K562 (cell line): ENCODE measurements around the gene ITPRIPL1. TPM values are rescaled to one million over a fixed set of nuclear protein-coding genes. Genes with fewer than 3 reads are reported as not detected.

ENCODE experiments used
- ELK1 ChIP-seq: sonication (generic); formaldehyde crosslinking; IDR thresholded peaks from 2 replicates; pipeline ENCODE4 v1.8.1; 2022; ENCODE audit warnings: missing genetic modification reagents
- FOXJ2 ChIP-seq: fragments of 200-800 bp; sonication (Bioruptor generic); IDR thresholded peaks from 2 replicates; pipeline ENCODE4 v1.6.1; 2016; ENCODE audit warnings: missing genetic modification characterization, missing compliant biosample characterization
- GATA2 ChIP-seq: sonication (generic); formaldehyde crosslinking; IDR thresholded peaks from 2 replicates; pipeline ENCODE4 v1.4.0; 2020; ENCODE audit warnings: mild to moderate bottlenecking, missing genetic modification reagents
- HCFC1 ChIP-seq: IDR thresholded peaks from 2 replicates; pipeline ENCODE4 v1.6.1; 2012; ENCODE audit warnings: low read depth, low read length, improper control_type of control experiment
- HIVEP1 ChIP-seq: fragments of 250-450 bp; sonication (Bioruptor Pico); IDR thresholded peaks from 2 replicates; pipeline ENCODE4 v1.4.0; 2020; ENCODE audit warnings: mild to moderate bottlenecking
- JUN ChIP-seq, 2 experiments: sonication (generic) in 1 of 2; formaldehyde crosslinking in 1 of 2; IDR thresholded peaks; 2 replicates each; pipeline versions ENCODE4 v1.6.1 to v1.8.0; 2012 to 2022; ENCODE audit warnings: borderline replicate concordance in 2 of 2, mild to moderate bottlenecking in 2 of 2, improper control_type of control experiment in 1 of 2, low read depth in 1 of 2, low read length in 1 of 2, missing genetic modification reagents in 1 of 2
- LEF1 ChIP-seq: fragments of 450-650 bp; IDR thresholded peaks from 2 replicates; pipeline ENCODE4 v1.6.1; 2016; ENCODE audit warnings: mild to moderate bottlenecking
- MAFF ChIP-seq: IDR thresholded peaks from 2 replicates; pipeline ENCODE4 v1.6.1; 2012; ENCODE audit warnings: low read length, improper control_type of control experiment
- MXI1 ChIP-seq: IDR thresholded peaks from 2 replicates; pipeline ENCODE4 v1.6.1; 2011; ENCODE audit warnings: low read depth, mild to moderate bottlenecking, improper control_type of control experiment, low read length
- NFYB ChIP-seq: IDR thresholded peaks from 2 replicates; pipeline ENCODE4 v1.6.1; 2011; ENCODE audit warnings: mild to moderate bottlenecking, moderate library complexity; ENCODE audit not compliant: insufficient read length; ENCODE audit errors: extremely low read depth
- NKRF ChIP-seq: fragments of 450-650 bp; IDR thresholded peaks from 2 replicates; pipeline ENCODE4 v1.6.1; 2016; ENCODE audit warnings: borderline replicate concordance
- POLR2A ChIP-seq: fragments of 450-650 bp; conservative IDR thresholded peaks from 2 replicates; pipeline ENCODE4 v1.6.1; 2016
- POLR2AphosphoS5 ChIP-seq: IDR thresholded peaks from 2 replicates; pipeline ENCODE4 v1.6.1; 2011; ENCODE audit warnings: mild to moderate bottlenecking, low read depth, low read length, moderate library complexity; ENCODE audit not compliant: control insufficient read depth, insufficient read depth
- SP1 ChIP-seq: sonication (generic); formaldehyde crosslinking; IDR thresholded peaks from 2 replicates; pipeline ENCODE4 v1.8.1; 2022; ENCODE audit warnings: mild to moderate bottlenecking, missing genetic modification reagents
- SRSF3 ChIP-seq: fragments of 200-400 bp; formaldehyde crosslinking; IDR thresholded peaks from 2 replicates; pipeline ENCODE4 v1.6.1; 2016; ENCODE audit warnings: mild to moderate bottlenecking, low read length, moderate library complexity; ENCODE audit not compliant: insufficient read depth
- TAF9B ChIP-seq: fragments of 450-650 bp; IDR thresholded peaks from 2 replicates; pipeline ENCODE4 v1.6.1; 2018; ENCODE audit warnings: mild to moderate bottlenecking; ENCODE audit not compliant: partially characterized antibody
- TCF7 ChIP-seq: sonication (generic); IDR thresholded peaks from 2 replicates; pipeline ENCODE4 v1.6.1; 2016; ENCODE audit warnings: antibody characterized with exemption, borderline replicate concordance
- TCFL5 ChIP-seq: fragments of 250-450 bp; sonication (Bioruptor Pico); conservative IDR thresholded peaks from 2 replicates; pipeline ENCODE4 v1.6.1; 2021; ENCODE audit warnings: mild to moderate bottlenecking, moderate library complexity, matching md5 sums
- TEAD4 ChIP-seq, 2 experiments: sonication (generic) in 1 of 2; formaldehyde crosslinking in 1 of 2; IDR thresholded peaks; 2 replicates each; pipeline versions ENCODE4 v1.6.1 to v1.8.0; 2012 to 2022; ENCODE audit warnings: borderline replicate concordance in 1 of 2, inconsistent platforms in 1 of 2, low read length in 1 of 2, mild to moderate bottlenecking in 1 of 2, missing genetic modification reagents in 1 of 2
- UBTF ChIP-seq, 2 experiments: IDR thresholded peaks; 2 replicates each; pipeline ENCODE4 v1.6.1; 2012; ENCODE audit warnings: improper control_type of control experiment in 2 of 2, low read depth in 2 of 2, low read length in 2 of 2, borderline replicate concordance in 1 of 2
- ZBTB34 ChIP-seq: fragments of 250-450 bp; sonication (Bioruptor Pico); IDR thresholded peaks from 2 replicates; pipeline ENCODE4 v1.8.0; 2021; ENCODE audit warnings: mild to moderate bottlenecking, moderate library complexity
- polyA plus RNA-seq, 8 experiments: library from polyadenylated mRNA; depleted of rRNA in 4 of 8; stranded (reverse) in 5 of 8; unstranded in 3 of 8; fragments of >200 nt; fragmentation: Nextera tagmentation in 2 of 8; fragmentation: Illumina TruSeq in 1 of 8; extraction: Ambion mirVana in 2 of 8; extraction: Trizol in 1 of 8; gene quantifications; 2 replicates each; pipeline versions ENCODE4 v1.2.1 to v1.2.3, GENCODE V29; 2011 to 2014; ENCODE audit warnings: inconsistent platforms in 1 of 8, missing spikeins in 1 of 8
- total RNA-seq, 7 experiments: library from RNA; depleted of rRNA in 6 of 7; stranded (reverse); fragments of >200 nt in 6 of 7; fragmentation: Illumina TruSeq in 2 of 7; extraction: Trizol in 2 of 7; gene quantifications; 2 replicates each; pipeline versions ENCODE4 v1.2.1 to v1.2.3, GENCODE V29; 2011 to 2021; ENCODE audit warnings: low replicate concordance in 1 of 7

ITPRIPL1 gene
- total and polyA plus RNA-seq, 9 of the 15 experiments (the other 6 are each of a cell fraction or from before 2014, with no cell fraction given) = 0.99 to 9.0 (median 6.4) TPM

GRCh38 chr2:96336104-96336775, 11.1 kb downstream of the ITPRIPL1 start (continued):
- TF ChIP-seq POLR2AphosphoS5 = peak; percentile 84
- TF ChIP-seq ELK1 (CRISPR knock-in tag) = no peak
- TF ChIP-seq TEAD4 (IDR thresholded peaks at IDR 0.05; ENCODE audit: low read length) = no peak; the same call in 1 of the 2 replicates
- TF ChIP-seq TEAD4 (CRISPR knock-in tag; IDR thresholded peaks at IDR 0.05; ENCODE audit: borderline replicate concordance) = no peak
- peak; percentile 3; the same call in 1 of the 2 replicates for TF ChIP-seq HCFC1
- no peak for TF ChIP-seq HIVEP1 (CRISPR knock-in tag)
- no peak for TF ChIP-seq TCFL5 (CRISPR knock-in tag)
- TF ChIP-seq TAF9B = peak; percentile 72
- TF ChIP-seq NKRF = 0 out of 2 replicates have a peak, but pooled peaks have one; percentile 3
- TF ChIP-seq SP1 (CRISPR knock-in tag) = no peak
- TF ChIP-seq GATA2 (CRISPR knock-in tag) = peak; percentile 46; the same call in 1 of the 2 replicates
- no peak for TF ChIP-seq NFYB
- no peak for TF ChIP-seq LEF1
- TF ChIP-seq MAFF = no peak
- peak; percentile 13; the same call in 1 of the 2 replicates for TF ChIP-seq TCF7
- peak; percentile 81 for TF ChIP-seq POLR2A
- no peak for TF ChIP-seq FOXJ2 (tag)
- no peak for TF ChIP-seq SRSF3
- 0 out of 4 replicates have a peak, but pooled peaks of 1 of the 2 experiments have one; percentile 23 for TF ChIP-seq UBTF (IDR thresholded peaks at IDR 0.05; ENCODE audit: borderline replicate concordance in 1 of 2, low read depth in 2 of 2, low read length in 2 of 2)
- peak; percentile 45; the same call in 1 of the 2 replicates for TF ChIP-seq MXI1
- 0 out of 2 replicates have a peak, but pooled peaks have one; percentile 5 for TF ChIP-seq JUN (IDR thresholded peaks at IDR 0.05; ENCODE audit: borderline replicate concordance, low read depth, low read length)
- no peak for TF ChIP-seq JUN (CRISPR knock-in tag; IDR thresholded peaks at IDR 0.05; ENCODE audit: borderline replicate concordance)
- no peak for TF ChIP-seq ZBTB34 (CRISPR knock-in tag)
